Stimulated activated CD8-positive, alpha-beta memory T cell treated with anti-CD3 and anti-CD28 coated beads, Interleukin-7, amount 100 ng/mL, for 48 hours (primary cell): Measurements from ENCODE around the gene WTIP.
"Not testable (repeated sequence)": the region's sequence is repeated elsewhere in the genome, so short reads cannot be mapped to it uniquely, and the experiment has no call there.

Experiments
- DNase-seq, 2 donors: peaks; one replicate each; pipeline ENCODE4 v3.0.0-alpha.2; 2020; ENCODE audit warnings: low read depth in 1 of 2; ENCODE audit errors: extremely low read depth in 1 of 2

WTIP gene

GRCh38 chr19:34475975-34476594 is 5.5 kb upstream of the WTIP start:
- DNase-seq = no peak

DNA sequence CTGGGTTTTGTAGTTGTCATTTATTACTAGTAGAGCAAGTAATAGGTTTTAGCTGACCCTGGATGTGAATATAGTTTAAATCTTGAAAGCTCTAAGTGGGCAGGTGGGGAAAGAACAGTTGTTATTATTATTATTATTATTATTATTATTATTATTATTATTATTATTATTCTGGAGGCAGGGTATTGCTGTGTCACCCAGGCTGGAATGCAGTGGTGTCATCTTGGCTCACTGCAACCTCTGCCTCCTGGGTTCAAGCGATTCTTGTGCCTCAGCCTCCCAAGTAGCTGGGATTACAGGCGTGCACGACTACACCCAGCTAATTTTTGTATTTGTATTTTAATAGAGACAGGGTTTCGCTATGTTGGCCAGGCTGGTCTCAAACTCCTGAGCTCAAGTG is 3.1 kb upstream of the WTIP start:
- not testable (repeated sequence) for DNase-seq

- no peak for DNase-seq
Observed at GRCh38 chr19:34479396-34479795, 2.2 kb upstream of the WTIP start.

GRCh38 chr19:34480491-34480890 is 1.1 kb upstream of the WTIP start:
- DNase-seq = no peak

DNA sequence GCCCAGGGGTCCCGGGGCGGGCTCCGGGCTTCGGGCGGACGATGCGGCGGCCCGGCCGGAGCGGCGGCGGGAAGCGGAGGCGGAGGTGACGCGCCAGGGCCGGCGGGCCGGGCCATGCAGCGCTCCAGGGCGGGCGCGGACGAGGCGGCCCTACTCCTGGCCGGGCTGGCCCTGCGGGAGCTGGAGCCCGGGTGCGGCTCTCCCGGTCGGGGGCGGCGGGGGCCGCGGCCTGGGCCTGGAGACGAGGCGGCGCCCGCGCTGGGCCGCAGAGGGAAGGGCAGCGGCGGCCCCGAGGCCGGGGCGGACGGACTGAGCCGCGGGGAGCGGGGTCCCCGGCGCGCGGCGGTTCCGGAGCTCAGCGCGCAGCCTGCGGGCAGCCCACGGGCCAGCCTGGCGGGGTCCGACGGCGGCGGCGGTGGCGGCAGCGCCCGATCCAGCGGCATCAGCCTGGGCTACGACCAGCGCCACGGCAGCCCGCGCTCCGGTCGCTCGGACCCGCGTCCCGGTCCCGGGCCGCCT is 362 bp downstream of the WTIP start:
- no peak for DNase-seq

- no peak for DNase-seq
Observed at GRCh38 chr19:34482380-34483250, 1.1 kb downstream of the WTIP start.

- DNase-seq = no peak
Observed at GRCh38 chr19:34484328-34484727, 2.8 kb downstream of the WTIP start.

DNA sequence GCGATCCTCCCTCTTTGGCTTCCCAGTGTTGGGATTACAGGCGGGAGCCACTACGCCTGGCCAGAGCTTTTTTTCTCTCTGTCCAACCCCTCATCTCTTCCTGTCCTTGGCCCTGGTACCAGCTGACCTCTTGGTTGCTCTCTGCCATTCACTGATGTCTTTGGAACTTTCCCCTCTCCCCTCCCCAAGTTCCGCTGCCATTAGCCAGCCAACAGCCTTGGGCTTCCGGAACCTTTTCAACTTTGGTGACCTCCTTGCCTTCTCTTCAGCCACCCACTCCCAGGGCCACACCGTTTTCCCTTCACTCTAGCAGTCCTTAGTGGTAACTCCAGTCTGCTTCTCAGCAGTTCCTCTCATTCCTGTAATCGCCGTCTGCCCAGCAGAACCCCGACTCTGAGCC is 4.3 kb downstream of the WTIP start:
- no peak for DNase-seq

- no peak for DNase-seq
Observed at GRCh38 chr19:34487651-34488051, 6.1 kb downstream of the WTIP start.

- DNase-seq = no peak
Observed at GRCh38 chr19:34489175-34489574, 7.6 kb downstream of the WTIP start.

DNA sequence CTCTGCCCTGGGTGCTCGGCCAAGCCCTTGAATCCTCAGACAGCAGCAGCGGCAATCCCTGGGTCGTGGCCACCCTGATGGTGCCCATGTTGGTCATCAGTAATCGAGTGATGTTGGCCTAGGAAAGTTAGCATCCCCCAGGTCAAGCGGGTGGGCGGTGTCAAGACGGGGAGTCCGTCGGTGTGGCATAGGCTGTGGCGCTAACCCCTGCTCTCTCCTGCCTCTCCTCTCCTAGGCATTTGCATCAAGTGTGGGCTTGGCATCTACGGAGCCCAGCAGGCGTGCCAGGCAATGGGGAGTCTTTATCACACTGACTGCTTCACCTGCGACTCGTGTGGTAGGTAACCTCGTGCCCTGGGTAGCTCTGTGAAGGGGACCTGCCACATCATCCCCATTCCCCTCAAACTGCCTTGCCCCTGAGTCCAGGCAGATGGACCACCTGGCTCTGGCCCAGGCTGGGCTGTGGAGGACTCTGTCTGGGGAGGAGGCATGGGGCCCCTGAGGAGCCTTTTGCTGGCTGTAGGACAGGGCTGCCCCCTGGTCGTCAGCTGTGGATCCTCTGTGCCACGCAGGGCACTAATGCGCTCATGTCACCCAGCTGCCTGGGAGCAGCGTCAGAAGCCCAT is 8.7 kb downstream of the WTIP start:
- DNase-seq = no peak

DNA sequence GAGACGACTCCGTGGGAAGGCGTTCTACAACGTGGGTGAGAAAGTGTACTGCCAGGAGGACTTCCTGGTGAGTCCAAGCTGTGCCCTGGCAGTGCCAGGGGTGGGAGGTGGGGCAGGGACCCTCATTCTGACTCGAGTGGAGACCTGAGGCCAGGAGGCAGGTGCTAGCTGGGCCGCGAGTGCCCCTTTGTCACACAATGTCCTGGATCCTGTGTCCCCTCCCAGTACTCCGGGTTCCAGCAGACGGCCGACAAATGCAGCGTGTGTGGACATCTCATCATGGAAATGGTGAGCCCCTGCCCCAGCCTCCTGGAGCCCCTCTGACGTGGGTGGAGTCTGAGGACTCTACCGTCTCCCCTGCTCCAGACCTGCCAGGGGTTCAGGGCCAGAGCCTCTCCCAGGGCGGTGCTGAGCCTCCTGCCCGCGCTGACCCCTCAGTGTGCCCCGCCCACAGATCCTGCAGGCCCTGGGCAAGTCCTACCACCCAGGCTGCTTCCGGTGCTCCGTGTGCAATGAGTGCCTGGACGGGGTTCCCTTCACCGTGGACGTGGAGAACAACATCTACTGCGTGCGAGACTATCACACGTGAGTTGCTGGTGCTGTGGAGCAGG is 11.6 kb downstream of the WTIP start:
- no peak for DNase-seq

DNA sequence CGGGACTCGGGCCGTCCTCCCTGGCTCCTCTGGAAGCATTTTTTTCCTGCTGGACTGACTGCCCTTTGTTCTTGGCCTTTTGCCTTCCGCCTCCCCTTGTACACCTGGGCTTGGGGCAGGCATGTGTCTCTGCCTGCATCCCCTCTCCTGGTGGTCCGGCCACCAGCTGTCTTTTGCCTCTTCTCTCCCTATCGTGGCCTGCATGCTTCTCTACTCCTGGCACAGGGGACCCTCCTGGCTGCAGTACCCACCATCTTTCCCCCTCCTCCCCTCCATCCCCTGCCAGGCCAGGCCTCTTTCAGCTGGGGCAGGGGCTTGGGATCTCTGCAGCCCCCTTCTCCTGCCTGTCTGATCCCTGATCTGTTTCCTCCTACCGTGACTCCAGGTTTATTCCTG is 12.1 kb downstream of the WTIP start:
- no peak for DNase-seq

- DNase-seq = no peak
Observed at GRCh38 chr19:34494601-34495000, 13.0 kb downstream of the WTIP start.

GRCh38 chr19:34495416-34495815 is 13.9 kb downstream of the WTIP start:
- no peak for DNase-seq

DNA sequence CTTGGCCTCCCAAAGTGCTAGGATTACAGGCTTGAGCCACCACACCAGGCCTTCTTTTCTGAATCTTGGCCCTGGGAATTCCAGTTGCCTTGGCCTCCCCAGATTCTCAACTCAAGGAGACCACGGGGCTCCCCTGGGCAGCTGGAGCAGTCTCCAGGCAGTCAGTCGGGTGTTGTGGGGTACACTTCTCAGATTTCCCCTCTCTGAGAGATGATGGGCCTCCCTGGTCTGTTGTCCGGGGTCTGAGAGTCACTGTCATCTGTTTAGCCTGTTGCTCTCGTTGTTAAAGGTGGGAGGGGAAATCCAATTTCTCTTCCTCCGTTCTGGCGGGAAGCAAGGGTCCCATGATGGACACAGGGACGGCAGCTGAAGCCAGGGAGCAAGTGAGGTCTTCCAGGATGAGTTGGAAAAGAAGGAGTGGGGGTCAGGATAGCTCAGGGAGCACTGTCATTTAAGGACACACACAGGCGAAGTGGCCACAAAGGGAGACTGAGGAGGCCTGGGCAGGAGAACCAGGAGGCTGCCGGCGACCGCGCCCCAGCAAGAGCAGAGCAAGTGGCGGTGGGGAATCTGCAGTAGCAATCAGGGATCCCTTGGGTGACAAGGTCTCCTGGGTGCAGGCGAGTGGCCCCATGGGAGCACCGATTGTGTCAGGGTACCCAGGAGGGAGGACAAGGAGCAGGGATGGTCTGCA is 15.7 kb downstream of the WTIP start:
- no peak for DNase-seq

GRCh38 chr19:34499155-34499834 is 17.7 kb downstream of the WTIP start:
- DNase-seq = no peak

- no peak for DNase-seq
Observed at GRCh38 chr19:34500656-34501120, 19.1 kb downstream of the WTIP start.

DNA sequence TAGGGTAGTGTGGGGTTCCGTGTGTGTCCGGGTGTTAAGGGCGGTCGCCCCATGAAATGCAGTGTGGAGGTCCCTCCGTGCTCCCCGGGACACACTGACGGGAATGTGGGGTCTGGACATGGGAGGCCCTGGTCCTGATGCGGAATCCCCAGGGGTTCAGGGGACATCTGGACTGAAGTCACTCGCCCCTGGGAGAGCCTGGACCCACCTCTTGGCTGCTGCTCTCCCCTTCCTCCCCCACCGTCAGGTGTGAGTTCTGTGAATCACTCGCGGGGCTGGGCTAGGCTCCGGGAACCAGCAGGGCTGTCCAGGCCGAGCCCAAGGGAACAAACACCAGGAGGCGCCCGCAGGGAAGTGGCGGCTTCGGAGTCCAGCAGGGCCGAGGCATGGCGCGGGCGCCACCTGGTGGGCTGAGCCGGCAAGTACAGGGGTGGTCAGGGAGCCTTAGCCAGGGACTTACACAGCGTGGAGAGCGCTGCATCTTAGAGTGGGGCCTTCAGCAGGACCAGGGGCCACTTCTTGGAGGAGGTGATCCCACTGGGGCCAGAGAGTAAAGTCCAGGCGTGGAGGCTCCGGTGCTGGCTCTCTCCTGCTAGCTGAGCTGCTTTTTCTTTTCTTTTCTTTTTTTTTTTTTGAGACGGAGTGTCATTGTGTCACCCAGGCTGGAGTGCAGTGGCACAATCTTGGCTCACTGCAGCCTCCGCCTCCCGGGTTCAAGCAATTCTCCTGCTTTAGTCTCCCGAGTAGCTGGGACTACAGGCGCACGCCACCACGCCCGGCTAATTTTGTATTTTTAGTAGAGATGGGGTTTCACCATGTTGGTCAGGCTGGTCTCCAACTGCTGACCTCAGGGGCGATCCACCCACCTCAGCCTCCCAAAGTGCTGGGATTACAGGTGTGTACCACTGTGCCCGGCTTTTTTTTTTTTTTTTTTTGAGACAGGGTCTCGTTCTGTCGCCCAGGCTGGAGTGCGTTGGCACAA is 20.1 kb downstream of the WTIP start:
- peak; percentile 71 to 79 for DNase-seq
